Measurements from ENCODE around the gene MEIKIN. TPM values are rescaled to one million over a fixed set of nuclear protein-coding genes. Genes with fewer than 3 reads are reported as not detected.

Gene MEIKIN
- total and polyA plus RNA-seq, 2 experiments from 2014 or later, result not detected

DNA sequence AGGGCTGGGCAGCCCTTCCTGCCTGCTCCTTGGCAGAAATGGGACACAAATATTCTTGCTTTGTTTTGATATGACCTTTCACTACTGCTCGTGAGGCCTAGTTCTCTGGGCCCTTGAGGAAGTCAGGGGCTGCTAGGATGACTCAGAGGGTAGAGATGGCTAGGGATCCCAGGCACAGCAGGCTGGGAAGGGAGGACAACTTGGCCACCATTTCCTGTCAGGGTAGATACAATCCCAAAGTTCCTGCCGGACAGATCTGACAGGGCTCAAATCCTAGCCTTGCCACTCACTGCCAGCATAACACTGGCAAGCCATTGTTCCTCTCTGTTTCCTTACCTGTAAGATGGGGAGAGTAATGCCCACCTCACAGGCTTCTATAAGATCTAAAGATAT is 31.7 kb upstream of the MEIKIN start:
- Histone ChIP-seq H3K27me3 (ENCODE audit: insufficient read depth) (no peaks in the 10 kb centered on the region), H3K79me2 (replicated peaks; ENCODE audit: insufficient read depth) (no peaks in the 10 kb centered on the region), H3K36me3 (ENCODE audit: insufficient read depth) (no peaks in the 10 kb centered on the region), H3K9me2 (ENCODE audit: insufficient read depth) (no peaks in the 10 kb centered on the region), H3K4me2 (no peak overlapping the region), H3F3A (replicated peaks; ENCODE audit: low read depth) (no peaks in the 10 kb centered on the region), H3K27ac (ENCODE audit: low read depth) (no peak overlapping the region), H4K20me1 (replicated peaks; ENCODE audit: insufficient read depth) (no peaks in the 10 kb centered on the region), H3K4me1 (ENCODE audit: insufficient read depth) (peaks cover 9% of the 10 kb centered on the region; the same call in 1 of the 2 replicates), H2AFZ (no peak overlapping the region), H3K4me3 (no peak overlapping the region)
- Mint-ChIP-seq H3K9me3 (no peaks in the 10 kb centered on the region), H3K27ac (no peak overlapping the region), H3K27me3 (ENCODE audit: insufficient read depth, low read depth, poor library complexity) (peaks cover 2% of the 10 kb centered on the region), H3K36me3 (ENCODE audit: low read depth) (no peaks in the 10 kb centered on the region; the same call in 2 of the 3 replicates), H3K4me3 (no peak overlapping the region), H3K4me1 (peaks cover 12% of the 10 kb centered on the region)
- no peak for DNase-seq (ENCODE audit: low spot score)
- TF ChIP-seq EZH2 (IDR thresholded peaks at IDR 0.05; ENCODE audit: low read depth, unreplicated experiment) (no peak), ZNF331 (CRISPR knock-in tag; IDR thresholded peaks at IDR 0.05; ENCODE audit: low read depth) (no peak), NANOG (IDR thresholded peaks at IDR 0.05; ENCODE audit: borderline replicate concordance) (no peak), ZNF114 (CRISPR knock-in tag; IDR thresholded peaks at IDR 0.05) (no peak), CREB1 (CRISPR knock-in tag; IDR thresholded peaks at IDR 0.05; ENCODE audit: low read depth) (no peak)
- TF ChIP-seq, protein P1, sequence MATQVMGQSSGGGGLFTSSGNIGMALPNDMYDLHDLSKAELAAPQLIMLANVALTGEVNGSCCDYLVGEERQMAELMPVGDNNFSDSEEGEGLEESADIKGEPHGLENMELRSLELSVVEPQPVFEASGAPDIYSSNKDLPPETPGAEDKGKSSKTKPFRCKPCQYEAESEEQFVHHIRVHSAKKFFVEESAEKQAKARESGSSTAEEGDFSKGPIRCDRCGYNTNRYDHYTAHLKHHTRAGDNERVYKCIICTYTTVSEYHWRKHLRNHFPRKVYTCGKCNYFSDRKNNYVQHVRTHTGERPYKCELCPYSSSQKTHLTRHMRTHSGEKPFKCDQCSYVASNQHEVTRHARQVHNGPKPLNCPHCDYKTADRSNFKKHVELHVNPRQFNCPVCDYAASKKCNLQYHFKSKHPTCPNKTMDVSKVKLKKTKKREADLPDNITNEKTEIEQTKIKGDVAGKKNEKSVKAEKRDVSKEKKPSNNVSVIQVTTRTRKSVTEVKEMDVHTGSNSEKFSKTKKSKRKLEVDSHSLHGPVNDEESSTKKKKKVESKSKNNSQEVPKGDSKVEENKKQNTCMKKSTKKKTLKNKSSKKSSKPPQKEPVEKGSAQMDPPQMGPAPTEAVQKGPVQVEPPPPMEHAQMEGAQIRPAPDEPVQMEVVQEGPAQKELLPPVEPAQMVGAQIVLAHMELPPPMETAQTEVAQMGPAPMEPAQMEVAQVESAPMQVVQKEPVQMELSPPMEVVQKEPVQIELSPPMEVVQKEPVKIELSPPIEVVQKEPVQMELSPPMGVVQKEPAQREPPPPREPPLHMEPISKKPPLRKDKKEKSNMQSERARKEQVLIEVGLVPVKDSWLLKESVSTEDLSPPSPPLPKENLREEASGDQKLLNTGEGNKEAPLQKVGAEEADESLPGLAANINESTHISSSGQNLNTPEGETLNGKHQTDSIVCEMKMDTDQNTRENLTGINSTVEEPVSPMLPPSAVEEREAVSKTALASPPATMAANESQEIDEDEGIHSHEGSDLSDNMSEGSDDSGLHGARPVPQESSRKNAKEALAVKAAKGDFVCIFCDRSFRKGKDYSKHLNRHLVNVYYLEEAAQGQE (IDR thresholded peaks at IDR 0.05; ENCODE audit: unreplicated experiment), result no peak
- TF ChIP-seq, protein P2, sequence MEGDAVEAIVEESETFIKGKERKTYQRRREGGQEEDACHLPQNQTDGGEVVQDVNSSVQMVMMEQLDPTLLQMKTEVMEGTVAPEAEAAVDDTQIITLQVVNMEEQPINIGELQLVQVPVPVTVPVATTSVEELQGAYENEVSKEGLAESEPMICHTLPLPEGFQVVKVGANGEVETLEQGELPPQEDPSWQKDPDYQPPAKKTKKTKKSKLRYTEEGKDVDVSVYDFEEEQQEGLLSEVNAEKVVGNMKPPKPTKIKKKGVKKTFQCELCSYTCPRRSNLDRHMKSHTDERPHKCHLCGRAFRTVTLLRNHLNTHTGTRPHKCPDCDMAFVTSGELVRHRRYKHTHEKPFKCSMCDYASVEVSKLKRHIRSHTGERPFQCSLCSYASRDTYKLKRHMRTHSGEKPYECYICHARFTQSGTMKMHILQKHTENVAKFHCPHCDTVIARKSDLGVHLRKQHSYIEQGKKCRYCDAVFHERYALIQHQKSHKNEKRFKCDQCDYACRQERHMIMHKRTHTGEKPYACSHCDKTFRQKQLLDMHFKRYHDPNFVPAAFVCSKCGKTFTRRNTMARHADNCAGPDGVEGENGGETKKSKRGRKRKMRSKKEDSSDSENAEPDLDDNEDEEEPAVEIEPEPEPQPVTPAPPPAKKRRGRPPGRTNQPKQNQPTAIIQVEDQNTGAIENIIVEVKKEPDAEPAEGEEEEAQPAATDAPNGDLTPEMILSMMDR (conservative IDR thresholded peaks at IDR 0.05; ENCODE audit: low read depth in 2 of 2), result no peak
- TF ChIP-seq, protein P3, sequence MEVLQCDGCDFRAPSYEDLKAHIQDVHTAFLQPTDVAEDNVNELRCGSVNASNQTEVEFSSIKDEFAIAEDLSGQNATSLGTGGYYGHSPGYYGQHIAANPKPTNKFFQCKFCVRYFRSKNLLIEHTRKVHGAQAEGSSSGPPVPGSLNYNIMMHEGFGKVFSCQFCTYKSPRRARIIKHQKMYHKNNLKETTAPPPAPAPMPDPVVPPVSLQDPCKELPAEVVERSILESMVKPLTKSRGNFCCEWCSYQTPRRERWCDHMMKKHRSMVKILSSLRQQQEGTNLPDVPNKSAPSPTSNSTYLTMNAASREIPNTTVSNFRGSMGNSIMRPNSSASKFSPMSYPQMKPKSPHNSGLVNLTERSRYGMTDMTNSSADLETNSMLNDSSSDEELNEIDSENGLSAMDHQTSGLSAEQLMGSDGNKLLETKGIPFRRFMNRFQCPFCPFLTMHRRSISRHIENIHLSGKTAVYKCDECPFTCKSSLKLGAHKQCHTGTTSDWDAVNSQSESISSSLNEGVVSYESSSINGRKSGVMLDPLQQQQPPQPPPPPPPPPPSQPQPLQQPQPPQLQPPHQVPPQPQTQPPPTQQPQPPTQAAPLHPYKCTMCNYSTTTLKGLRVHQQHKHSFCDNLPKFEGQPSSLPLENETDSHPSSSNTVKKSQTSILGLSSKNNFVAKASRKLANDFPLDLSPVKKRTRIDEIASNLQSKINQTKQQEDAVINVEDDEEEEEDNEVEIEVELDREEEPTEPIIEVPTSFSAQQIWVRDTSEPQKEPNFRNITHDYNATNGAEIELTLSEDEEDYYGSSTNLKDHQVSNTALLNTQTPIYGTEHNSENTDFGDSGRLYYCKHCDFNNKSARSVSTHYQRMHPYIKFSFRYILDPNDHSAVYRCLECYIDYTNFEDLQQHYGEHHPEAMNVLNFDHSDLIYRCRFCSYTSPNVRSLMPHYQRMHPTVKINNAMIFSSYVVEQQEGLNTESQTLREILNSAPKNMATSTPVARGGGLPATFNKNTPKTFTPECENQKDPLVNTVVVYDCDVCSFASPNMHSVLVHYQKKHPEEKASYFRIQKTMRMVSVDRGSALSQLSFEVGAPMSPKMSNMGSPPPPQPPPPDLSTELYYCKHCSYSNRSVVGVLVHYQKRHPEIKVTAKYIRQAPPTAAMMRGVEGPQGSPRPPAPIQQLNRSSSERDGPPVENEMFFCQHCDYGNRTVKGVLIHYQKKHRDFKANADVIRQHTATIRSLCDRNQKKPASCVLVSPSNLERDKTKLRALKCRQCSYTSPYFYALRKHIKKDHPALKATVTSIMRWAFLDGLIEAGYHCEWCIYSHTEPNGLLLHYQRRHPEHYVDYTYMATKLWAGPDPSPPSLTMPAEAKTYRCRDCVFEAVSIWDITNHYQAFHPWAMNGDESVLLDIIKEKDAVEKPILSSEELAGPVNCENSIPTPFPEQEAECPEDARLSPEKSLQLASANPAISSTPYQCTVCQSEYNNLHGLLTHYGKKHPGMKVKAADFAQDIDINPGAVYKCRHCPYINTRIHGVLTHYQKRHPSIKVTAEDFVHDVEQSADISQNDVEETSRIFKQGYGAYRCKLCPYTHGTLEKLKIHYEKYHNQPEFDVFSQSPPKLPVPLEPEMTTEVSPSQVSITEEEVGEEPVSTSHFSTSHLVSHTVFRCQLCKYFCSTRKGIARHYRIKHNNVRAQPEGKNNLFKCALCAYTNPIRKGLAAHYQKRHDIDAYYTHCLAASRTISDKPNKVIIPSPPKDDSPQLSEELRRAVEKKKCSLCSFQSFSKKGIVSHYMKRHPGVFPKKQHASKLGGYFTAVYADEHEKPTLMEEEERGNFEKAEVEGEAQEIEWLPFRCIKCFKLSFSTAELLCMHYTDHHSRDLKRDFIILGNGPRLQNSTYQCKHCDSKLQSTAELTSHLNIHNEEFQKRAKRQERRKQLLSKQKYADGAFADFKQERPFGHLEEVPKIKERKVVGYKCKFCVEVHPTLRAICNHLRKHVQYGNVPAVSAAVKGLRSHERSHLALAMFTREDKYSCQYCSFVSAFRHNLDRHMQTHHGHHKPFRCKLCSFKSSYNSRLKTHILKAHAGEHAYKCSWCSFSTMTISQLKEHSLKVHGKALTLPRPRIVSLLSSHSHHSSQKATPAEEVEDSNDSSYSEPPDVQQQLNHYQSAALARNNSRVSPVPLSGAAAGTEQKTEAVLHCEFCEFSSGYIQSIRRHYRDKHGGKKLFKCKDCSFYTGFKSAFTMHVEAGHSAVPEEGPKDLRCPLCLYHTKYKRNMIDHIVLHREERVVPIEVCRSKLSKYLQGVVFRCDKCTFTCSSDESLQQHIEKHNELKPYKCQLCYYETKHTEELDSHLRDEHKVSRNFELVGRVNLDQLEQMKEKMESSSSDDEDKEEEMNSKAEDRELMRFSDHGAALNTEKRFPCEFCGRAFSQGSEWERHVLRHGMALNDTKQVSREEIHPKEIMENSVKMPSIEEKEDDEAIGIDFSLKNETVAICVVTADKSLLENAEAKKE (CRISPR knock-in tag; IDR thresholded peaks at IDR 0.05), result no peak
- ATAC-seq, result no peak
